GM18517 (cell line): ENCODE measurements around the gene UMODL1.

Source experiments
- ATAC-seq: cut with Tn5 transposase; IDR thresholded peaks from one replicate; pipeline ENCODE4 v1.9.1; 2021; ENCODE audit warnings: mild to moderate bottlenecking, moderate library complexity; ENCODE audit not compliant: unreplicated experiment

The UMODL1 gene

DNA sequence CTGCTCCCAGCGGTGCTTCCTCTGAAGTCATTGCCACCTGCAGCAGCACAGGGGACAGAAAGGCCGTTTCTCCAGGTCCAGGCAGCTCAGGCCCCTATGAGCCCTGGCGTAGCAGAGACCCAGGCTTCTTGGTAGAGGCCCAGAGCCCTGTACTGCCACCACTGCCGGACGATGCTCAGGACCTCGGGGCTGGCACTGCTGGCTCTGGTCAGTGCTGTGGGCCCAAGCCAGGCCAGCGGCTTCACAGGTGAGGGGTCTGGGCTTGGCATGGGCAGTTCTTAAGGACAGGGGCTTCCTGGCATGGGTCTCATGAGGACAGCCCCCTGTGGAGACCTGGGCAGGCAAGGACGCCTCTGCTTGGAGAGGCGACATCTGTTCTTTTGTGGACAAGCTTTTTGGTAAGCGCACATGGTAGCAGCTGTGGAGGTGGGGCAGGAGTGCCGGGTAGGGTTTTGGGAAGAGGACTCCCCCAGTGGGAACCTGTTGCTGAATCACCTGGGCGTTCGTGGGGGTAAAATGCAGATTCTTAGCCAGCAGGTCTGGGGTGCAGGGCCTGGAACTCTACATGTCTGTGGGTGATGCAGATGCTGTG is at the start of gene UMODL1:
TSS of gene UMODL1 (plus strand) at position 172 of the 592 bp plus-strand sequence. CDS start at position 172, 0 bp downstream.
- ATAC-seq: no peak

DNA sequence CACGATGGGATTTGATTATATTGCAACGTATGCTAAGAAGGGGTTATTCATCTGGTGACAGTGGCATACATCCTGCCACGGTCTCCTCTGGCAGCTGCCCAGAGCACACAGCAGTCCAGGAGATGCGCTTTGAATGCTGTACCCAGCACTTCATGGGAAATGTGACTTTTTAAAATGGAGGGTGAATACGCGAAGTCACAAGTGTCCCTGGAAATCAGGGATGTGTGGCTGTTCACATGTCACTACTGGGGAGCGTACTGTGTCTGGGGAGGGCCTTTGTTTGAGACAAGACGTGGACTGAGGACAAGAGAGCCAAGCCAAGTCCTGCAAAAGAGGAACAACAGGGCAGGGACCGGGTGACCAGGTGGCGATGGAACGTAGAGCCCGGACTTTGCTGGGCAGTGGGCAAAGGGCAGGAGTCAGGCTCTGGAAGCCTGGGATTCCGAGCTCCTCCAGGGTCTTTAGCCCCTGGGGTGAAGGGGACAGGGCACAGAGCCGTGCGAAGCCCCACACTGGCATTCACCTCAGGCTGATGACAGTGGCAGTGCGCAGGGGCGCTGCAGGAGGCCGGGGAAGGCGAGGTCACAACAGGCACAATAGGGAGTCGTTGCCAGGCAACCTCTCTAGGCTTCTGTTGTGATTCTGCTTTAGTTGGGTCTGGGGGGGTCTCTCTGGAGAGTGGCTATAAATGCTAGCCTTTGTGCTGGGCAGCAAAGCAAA is 49.6 kb upstream of the UMODL1 start:
- ATAC-seq: no peak

DNA sequence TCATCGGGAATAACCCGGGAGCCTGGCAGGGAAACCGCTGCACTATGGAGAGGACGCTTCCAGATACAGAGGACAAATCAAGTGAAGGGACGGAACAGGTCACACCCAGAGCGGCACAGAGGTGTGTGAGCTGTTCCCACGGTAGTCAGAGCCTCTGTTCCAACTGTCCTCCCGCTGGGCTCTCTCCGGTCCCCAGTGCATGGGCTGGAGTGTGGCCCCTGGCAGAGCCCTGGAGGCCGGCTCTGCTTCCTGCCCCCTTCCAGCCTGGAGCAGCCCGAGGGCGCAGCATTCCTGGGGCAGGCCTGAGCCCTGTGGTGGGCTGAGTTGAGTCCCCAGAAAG is 49.1 kb upstream of the UMODL1 start:
- no peak for ATAC-seq

DNA sequence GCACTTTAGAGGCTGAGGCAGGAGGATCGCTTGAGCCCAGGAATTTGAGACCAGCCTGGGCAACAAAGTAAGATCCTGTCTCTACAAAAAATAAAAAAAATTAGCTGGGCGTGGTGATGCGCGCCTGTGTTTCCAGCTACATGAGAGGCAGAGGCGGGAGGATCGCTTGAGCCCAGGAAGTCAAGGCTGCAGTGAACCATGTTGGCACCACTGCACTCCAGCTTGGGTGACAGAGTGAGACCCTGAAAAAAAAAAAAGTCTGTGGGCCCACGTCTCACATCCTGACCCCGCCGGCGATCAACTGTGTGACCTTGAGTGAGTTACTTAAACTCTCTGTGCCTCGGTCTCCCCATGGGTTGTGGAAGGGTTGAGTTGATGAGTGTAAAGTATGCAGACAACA is 48.2 kb upstream of the UMODL1 start:
- no peak for ATAC-seq

- no peak for ATAC-seq
These were observed 45.6 kb upstream of the UMODL1 start for GRCh38 chr21:42025376-42026081.

DNA sequence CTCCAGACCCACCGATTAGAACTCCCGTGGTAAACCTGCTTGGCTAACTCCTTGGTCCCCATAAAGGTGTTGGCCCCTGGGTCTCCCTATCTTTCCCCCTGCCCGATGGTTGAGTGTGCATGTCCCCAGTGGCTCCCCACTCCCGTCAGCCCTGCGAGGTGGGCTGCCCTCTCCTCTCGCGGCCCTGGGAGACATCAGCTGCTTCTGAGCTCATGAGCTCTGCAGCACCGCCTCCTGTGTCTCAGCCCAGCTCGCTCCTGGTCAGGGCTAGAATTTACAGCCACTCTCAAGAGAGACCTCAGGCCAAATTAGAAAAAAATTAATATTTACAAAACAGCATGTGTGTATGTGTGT is 45.1 kb upstream of the UMODL1 start:
- ATAC-seq: no peak

GRCh38 chr21:42027085-42027821 is 43.9 kb upstream of the UMODL1 start:
- no peak for ATAC-seq

DNA sequence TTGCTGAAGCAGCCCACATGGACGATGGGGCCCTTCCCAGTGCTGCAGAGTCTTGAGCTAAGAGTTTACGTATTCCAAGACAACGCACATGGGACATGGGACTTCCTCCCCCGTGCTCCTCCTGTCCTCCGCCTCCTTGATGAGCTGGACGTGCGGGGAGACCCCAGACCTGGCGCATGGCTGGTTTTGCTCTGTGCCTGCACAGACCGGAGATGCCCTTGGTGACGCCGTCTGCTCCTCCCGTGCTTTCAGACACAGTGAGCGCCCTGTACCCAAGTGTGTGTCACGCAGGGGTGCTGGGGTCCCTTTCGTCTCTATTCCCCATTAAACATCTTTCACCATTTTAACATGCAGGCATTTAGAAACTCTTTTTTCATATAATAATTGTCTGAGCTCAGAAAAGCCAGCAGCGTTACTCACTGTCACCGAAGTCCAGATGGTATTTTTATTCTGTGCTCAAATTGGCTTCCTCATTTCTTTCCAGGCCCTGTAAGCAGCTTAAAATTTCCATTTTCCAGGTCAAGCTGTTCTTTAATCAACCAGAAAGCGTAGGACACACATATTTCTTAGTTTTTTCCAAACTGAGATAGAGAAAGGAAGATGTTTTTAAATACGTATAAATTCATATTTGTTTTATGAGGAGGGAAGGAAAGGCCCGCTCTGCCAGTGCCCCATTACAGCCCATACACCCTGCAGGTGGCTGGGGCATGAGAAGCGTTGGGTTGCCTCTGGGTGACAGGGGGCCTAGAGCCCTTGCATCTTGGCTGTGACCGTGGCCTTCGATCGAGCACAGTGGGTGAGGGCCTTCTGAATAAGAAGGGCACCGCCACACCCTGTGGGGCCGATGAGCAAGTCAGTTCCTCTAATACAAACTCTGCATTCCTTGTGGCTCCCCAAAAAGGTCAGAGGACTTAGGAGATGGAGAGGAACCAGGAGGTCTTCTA is 43.0 kb upstream of the UMODL1 start:
- ATAC-seq: no peak

DNA sequence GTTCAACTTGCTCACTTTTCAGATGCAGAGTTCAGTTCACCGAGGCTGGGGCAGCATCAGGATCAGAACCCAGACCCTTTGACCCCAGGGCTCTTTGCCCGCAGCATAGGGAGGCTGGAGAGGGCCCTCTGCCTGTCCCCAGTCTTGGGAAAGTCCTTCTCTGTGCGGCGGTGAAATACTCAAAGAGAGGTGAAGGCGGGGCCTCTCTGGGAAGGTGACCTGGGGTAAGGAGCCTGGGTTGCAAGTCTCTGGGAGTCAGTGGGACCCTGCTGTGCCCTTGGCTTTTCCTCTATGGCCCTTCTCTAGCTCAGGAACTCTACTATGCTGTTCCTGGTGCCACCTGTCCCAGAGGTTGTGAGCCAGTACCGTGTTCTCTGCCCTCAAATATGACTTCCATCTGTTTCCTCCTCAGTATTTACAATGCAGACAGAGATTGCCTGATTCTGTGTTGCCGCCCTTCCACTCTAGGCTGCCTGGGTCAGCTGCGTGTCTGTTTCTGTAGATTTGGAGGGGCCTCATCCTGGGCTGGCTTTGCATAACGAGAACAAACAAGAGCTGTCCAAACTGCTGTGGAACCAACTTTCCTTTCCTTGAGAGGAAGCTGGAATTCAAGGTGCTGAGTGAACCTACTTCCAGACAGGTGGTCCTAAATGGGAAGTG is 42.2 kb upstream of the UMODL1 start:
- no peak for ATAC-seq

GRCh38 chr21:42030311-42030710 is 40.8 kb upstream of the UMODL1 start:
- no peak for ATAC-seq

DNA sequence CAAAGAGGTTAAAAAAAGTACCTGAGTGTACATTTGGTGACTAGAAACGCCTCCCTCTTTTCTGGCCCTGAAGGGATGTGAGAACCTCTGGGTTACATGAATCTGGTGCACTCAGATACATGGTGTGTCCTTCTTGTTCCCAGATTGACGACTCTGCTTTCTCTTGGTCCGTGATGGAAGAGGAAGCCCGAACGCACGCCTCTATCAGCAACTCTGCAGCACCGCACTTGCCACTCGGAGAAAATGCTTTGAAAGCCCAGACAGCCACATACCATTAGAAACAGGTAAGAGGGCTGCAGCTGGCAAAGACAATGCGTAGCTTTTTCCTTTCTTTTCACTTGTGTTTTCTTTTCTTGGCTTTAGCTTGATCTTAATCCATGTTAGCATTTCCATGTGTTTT is 39.9 kb upstream of the UMODL1 start:
- no peak for ATAC-seq

GRCh38 chr21:42031816-42032215 is 39.3 kb upstream of the UMODL1 start:
- ATAC-seq: no peak

- ATAC-seq: no peak
These were observed 38.9 kb upstream of the UMODL1 start for GRCh38 chr21:42032266-42032665.

GRCh38 chr21:42032968-42033367 is 38.1 kb upstream of the UMODL1 start:
- no peak for ATAC-seq

DNA sequence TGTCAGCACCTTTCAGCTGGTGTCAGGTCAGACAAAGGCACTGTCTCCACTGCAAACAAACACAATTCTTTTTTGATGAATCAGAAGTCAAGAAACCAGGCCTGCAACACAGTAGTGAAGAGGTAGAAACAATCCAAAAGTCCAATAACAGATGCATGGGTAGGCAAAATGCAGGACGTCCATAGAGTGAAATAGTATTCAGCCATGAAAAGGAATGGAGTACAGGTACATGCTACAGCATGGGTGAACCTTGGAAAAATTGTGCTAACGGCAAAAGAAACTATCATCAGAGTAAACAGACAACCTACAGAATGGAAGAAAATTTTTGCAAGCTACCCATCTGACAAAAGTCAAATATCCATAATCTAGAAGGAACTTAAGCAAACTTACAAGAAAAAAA is 34.8 kb upstream of the UMODL1 start:
- no peak for ATAC-seq

DNA sequence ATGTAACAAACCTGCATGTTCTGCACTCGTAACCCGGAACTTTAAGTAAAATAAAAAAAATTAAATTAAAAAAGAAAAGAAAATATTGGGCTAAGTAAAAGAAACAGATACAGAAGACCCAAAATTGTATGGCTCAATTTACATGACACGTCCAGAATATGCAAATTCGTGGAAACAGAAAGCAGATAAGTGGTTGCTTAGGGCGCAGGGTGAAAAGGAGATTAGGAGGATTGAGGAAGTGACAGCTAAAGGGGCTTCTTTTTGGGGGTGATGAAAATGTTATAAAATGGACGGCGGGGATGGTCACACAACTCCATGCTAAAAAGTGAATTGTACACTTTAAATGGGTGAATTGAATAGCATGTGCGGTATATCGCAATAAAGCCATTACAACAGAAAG is 33.6 kb upstream of the UMODL1 start:
- ATAC-seq: no peak

DNA sequence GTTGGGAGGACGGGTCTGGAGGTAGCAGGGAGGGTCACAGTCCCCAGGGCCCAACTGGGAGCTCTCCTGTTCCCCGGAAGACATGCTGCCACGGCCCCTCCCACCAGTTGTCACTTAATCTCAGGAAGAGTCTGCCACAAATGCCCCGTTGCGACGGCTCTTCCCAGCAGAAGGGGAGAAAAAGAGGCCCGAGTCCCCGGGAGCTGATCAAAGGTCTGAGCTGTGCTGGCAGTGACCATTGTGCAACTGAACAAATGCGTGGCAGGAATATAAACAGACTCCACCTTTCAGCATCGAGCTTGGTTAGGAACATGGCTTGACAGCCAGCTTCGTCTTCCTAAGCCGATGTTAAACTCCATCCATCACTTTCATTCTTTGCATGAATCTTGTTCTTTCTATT is 33.2 kb upstream of the UMODL1 start:
- ATAC-seq: no peak

DNA sequence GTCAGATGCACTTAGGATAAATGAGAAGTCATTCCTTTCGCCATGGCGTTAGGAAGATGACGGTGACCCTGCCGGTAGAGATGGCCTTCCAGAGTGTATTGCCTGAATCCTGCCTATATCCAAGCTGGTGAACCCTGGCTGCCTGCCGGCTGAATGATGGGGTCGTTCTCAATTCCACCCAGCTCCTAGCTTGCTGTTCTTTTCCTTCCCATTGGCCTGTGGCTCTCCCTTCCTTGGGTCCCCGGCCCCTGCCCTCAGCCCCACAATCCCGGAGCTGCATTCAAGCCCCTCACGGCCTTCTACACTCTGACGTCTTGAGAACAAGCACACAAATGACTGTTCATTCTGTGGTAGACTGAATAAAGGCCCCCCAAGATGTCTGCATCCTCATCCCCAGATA is 32.7 kb upstream of the UMODL1 start:
- ATAC-seq: no peak

- ATAC-seq: no peak
These were observed 32.2 kb upstream of the UMODL1 start for GRCh38 chr21:42038826-42039425.

DNA sequence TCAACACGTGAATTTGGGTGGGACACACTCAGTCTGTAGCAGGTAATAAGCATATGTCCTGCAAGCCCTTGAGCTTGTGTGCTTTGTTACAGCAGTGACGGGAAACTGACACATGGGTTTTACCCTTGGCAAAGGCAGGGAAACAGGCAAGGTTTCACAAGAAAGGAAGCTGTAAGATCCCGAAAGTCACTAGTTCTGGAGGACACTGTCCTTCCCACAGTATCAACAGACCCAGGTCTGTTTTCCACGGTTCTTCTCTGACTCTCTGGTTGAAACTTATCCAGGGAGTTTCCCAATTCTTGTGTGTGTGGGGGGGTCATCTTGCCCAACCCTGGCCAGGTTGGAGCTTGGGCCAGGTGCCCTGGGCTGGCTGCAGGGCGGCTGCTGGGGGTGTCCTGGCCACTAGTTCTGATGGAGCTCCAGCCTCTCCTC is 31.6 kb upstream of the UMODL1 start:
- ATAC-seq: no peak
